HEK293 (cell line): ENCODE results near the gene IRGM.
"Not testable (repeated sequence)": the region's sequence is repeated elsewhere in the genome, so short reads cannot be mapped to it uniquely, and the experiment has no call there.

Experiments used
- CTCF ChIA-PET: fragments of 350-600 bp; formaldehyde crosslinking; extraction: SDS; loops from one replicate; lab custom pipeline; 2021; ENCODE audit warnings: antibody characterized with exemption; lab: Yijun Ruan, JAX
- POLR2A ChIA-PET: fragments of 300-600 bp; formaldehyde crosslinking; extraction: SDS; loops from one replicate; lab custom pipeline; 2020; ENCODE audit warnings: antibody characterized with exemption, inconsistent platforms; lab: Yijun Ruan, JAX
- H3K27ac ChIP-seq: fragments of 200-500 bp; sonication (Bioruptor generic); 2 replicates; pipeline ENCODE4 v1.5.1; 2014; ENCODE audit warnings: low read depth, low read length, control low read depth, inconsistent platforms; ENCODE audit errors: extremely low read depth
- H3K36me3 ChIP-seq, 2 experiments: fragments of 200-500 bp in 1 of 2; sonication (Bioruptor generic) in 1 of 2; 1 replicate in 1 of 2; 2 replicates in 1 of 2; pipeline ENCODE4 v1.5.1; 2014 to 2017; ENCODE audit warnings: inconsistent platforms in 2 of 2, low read length in 2 of 2; ENCODE audit not compliant: control insufficient read depth in 2 of 2, insufficient read depth in 1 of 2
- H3K4me1 ChIP-seq: fragments of 200-500 bp; sonication (Bioruptor generic); 2 replicates; pipeline ENCODE4 v1.5.1; 2014; ENCODE audit warnings: mild to moderate bottlenecking, low read length, inconsistent platforms; ENCODE audit not compliant: control insufficient read depth, insufficient read depth
- H3K4me3 ChIP-seq: 2 replicates; pipeline ENCODE4 v1.5.1; 2011; ENCODE audit warnings: low read depth, mild to moderate bottlenecking, control low read depth, low read length, moderate library complexity
- H3K9me3 ChIP-seq: fragments of 200-500 bp; sonication (Bioruptor generic); 2 replicates; pipeline ENCODE4 v1.5.1; 2014; ENCODE audit warnings: low read depth, low read length, inconsistent platforms; ENCODE audit not compliant: control insufficient read depth, insufficient read depth
- BCL11B ChIP-seq: fragments of 450-650 bp; formaldehyde crosslinking; IDR thresholded peaks from 2 replicates; pipeline ENCODE4 v1.5.1; 2016; ENCODE audit warnings: low read depth, missing biosample characterization, missing genetic modification characterization
- BCL6B ChIP-seq: fragments of 450-650 bp; formaldehyde crosslinking; IDR thresholded peaks from 2 replicates; pipeline ENCODE4 v1.5.1; 2017; ENCODE audit warnings: missing biosample characterization, missing genetic modification characterization
- GLIS1 ChIP-seq: fragments of 450-650 bp; formaldehyde crosslinking; IDR thresholded peaks from 2 replicates; pipeline ENCODE4 v1.5.1; 2016; ENCODE audit warnings: missing biosample characterization, missing genetic modification characterization
- KLF17 ChIP-seq: fragments of 450-650 bp; formaldehyde crosslinking; IDR thresholded peaks from 2 replicates; pipeline ENCODE4 v1.5.1; 2016; ENCODE audit warnings: missing biosample characterization, missing genetic modification characterization
- PBX3 ChIP-seq: sonication (generic); formaldehyde crosslinking; IDR thresholded peaks from 2 replicates; pipeline ENCODE4 v1.8.1; 2022; ENCODE audit warnings: mild to moderate bottlenecking, moderate library complexity, missing genetic modification reagents
- PRDM4 ChIP-seq: fragments of 450-650 bp; formaldehyde crosslinking; IDR thresholded peaks from 2 replicates; pipeline ENCODE4 v1.5.1; 2017; ENCODE audit warnings: missing biosample characterization, missing genetic modification characterization
- SP3 ChIP-seq: fragments of 450-650 bp; formaldehyde crosslinking; IDR thresholded peaks from 2 replicates; pipeline ENCODE4 v1.5.1; 2016; ENCODE audit warnings: missing biosample characterization, missing genetic modification characterization
- TCF7L2 ChIP-seq: IDR thresholded peaks from 2 replicates; pipeline ENCODE4 v1.6.1; 2011; ENCODE audit warnings: low read depth, mild to moderate bottlenecking, inconsistent platforms, low read length, moderate library complexity, borderline replicate concordance
- ZBTB8A ChIP-seq: fragments of 450-650 bp; formaldehyde crosslinking; IDR thresholded peaks from 2 replicates; pipeline ENCODE4 v1.5.1; 2016; ENCODE audit warnings: missing biosample characterization, missing genetic modification characterization
- ZNF202 ChIP-seq: fragments of 450-650 bp; formaldehyde crosslinking; IDR thresholded peaks from 2 replicates; pipeline ENCODE4 v1.5.1; 2016; ENCODE audit warnings: missing biosample characterization, missing genetic modification characterization, borderline replicate concordance
- ZNF211 ChIP-seq: fragments of 450-650 bp; formaldehyde crosslinking; IDR thresholded peaks from 2 replicates; pipeline ENCODE4 v1.5.1; 2016; ENCODE audit warnings: low read depth, missing biosample characterization, missing genetic modification characterization
- ZNF23 ChIP-seq: fragments of 450-650 bp; formaldehyde crosslinking; IDR thresholded peaks from 2 replicates; pipeline ENCODE4 v1.5.1; 2016; ENCODE audit warnings: missing biosample characterization, missing genetic modification characterization, borderline replicate concordance
- ZNF239 ChIP-seq: fragments of 450-650 bp; formaldehyde crosslinking; IDR thresholded peaks from 2 replicates; pipeline ENCODE4 v1.5.1; 2016; ENCODE audit warnings: missing biosample characterization, missing genetic modification characterization
- ZNF335 ChIP-seq: fragments of 450-650 bp; formaldehyde crosslinking; conservative IDR thresholded peaks from 2 replicates; pipeline ENCODE4 v1.5.1; 2016; ENCODE audit warnings: missing biosample characterization, missing genetic modification characterization
- ZNF341 ChIP-seq: fragments of 450-650 bp; formaldehyde crosslinking; IDR thresholded peaks from 2 replicates; pipeline ENCODE4; 2016; ENCODE audit warnings: low read depth, missing biosample characterization, missing genetic modification characterization
- ZNF433 ChIP-seq: fragments of 450-650 bp; formaldehyde crosslinking; IDR thresholded peaks from 2 replicates; pipeline ENCODE4 v1.5.1; 2016; ENCODE audit warnings: missing biosample characterization, missing genetic modification characterization, low read depth
- ZNF548 ChIP-seq: fragments of 450-650 bp; formaldehyde crosslinking; IDR thresholded peaks from 2 replicates; pipeline ENCODE4 v1.5.1; 2016; ENCODE audit warnings: missing biosample characterization, missing genetic modification characterization
- ZNF555 ChIP-seq: fragments of 450-650 bp; formaldehyde crosslinking; conservative IDR thresholded peaks from 2 replicates; pipeline ENCODE4 v1.5.1; 2017; ENCODE audit warnings: missing biosample characterization, mild to moderate bottlenecking, missing genetic modification characterization, inconsistent platforms
- ZNF624 ChIP-seq: fragments of 450-650 bp; formaldehyde crosslinking; IDR thresholded peaks from 2 replicates; pipeline ENCODE4 v1.5.1; 2017; ENCODE audit warnings: missing biosample characterization, missing genetic modification characterization
- ZNF639 ChIP-seq: fragments of 450-650 bp; formaldehyde crosslinking; IDR thresholded peaks from 2 replicates; pipeline ENCODE4 v1.5.1; 2016; ENCODE audit warnings: missing biosample characterization, missing genetic modification characterization
- ZNF701 ChIP-seq: fragments of 450-650 bp; formaldehyde crosslinking; IDR thresholded peaks from 2 replicates; pipeline ENCODE4 v1.5.1; 2016; ENCODE audit warnings: missing biosample characterization, missing genetic modification characterization
- ZNF843 ChIP-seq: fragments of 450-650 bp; formaldehyde crosslinking; IDR thresholded peaks from 2 replicates; pipeline ENCODE4 v1.5.1; 2016; ENCODE audit warnings: missing biosample characterization, missing genetic modification characterization
- TF ChIP-seq, protein P1 (sequence below): fragments of 450-650 bp; formaldehyde crosslinking; IDR thresholded peaks from 2 replicates; pipeline ENCODE4 v1.5.1; 2017; ENCODE audit warnings: missing biosample characterization, missing genetic modification characterization

IRGM gene

DNA sequence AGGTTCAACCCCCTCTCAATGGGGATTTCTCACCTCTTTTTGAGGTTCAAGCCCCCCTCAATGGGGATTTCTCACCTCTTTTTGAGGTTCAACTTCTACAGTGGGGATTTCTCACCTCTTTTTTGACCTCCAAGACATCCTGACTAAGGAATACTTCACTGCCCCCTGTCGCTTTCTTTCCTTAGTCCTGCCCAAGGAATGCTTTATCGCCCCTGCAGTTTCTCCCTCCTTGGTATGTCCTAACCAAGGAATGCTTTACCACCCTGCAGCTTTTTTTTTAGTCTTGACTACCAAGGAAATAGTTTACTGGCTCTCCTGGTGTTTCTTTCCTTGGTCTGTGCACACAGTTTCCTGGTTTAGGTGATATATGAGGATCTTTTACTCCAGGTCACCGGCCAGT, 9.6 kb upstream of the IRGM start (continued):
- TF ChIP-seq ZNF335 (no peak), GLIS1 (tag by site-specific recombination) (no peak), ZNF555 (tag by site-specific recombination) (no peak), ZNF239 (no peak), PBX3 (CRISPR knock-in tag) (no peak), ZNF624 (tag by site-specific recombination) (no peak), ZNF639 (tag by site-specific recombination) (no peak), TCF7L2 (no peak)
- TF ChIP-seq, protein P1, sequence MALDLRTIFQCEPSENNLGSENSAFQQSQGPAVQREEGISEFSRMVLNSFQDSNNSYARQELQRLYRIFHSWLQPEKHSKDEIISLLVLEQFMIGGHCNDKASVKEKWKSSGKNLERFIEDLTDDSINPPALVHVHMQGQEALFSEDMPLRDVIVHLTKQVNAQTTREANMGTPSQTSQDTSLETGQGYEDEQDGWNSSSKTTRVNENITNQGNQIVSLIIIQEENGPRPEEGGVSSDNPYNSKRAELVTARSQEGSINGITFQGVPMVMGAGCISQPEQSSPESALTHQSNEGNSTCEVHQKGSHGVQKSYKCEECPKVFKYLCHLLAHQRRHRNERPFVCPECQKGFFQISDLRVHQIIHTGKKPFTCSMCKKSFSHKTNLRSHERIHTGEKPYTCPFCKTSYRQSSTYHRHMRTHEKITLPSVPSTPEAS (tag by site-specific recombination): no peak

DNA sequence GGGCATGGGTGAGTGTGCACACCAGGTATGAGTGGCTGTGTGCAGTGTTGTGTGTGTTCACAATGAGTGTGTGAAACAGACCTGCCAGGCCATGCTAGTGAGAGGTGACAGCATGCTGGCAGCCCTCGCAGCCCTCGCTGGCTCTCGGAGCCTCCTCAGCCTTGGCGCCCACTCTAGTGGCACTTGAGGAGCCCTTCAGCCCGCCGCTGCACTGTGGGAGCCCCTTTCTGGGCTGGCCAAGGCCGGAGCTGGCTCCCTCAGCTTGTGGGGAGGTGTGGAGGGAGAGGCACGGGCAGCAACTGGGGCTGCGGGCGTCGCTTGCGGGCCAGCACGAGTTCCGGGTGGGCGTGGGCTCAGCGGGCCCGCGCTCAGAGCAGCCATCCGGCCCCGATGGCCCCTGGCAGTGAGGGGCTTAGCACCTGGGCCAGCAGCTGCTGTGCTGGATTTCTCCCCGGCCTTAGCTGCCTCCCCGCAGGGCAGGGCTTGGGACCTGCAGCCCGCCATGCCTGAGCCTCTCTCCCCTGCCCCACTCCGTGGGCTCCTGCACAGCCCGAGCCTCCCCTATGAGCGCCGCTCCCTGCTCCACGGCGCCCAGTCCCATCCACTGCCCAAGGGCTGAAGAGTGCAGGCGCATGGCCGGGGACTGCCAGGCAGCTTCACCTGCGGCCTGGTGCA, 999 bp upstream of the IRGM start:
- CTCF ChIA-PET: interaction anchor here (1.0 to 3.4 kb wide), 5 partner anchors 9 to 284 kb away, joined by 3 to 31 read pairs (median 13); partner anchors contain the start of gene RBM22
- H3K9me3 ChIP-seq, H3K27ac ChIP-seq, H3K4me1 ChIP-seq, H3K36me3 ChIP-seq, POLR2A ChIA-PET, H3K4me3 ChIP-seq: not testable (repeated sequence)
- TF ChIP-seq ZNF202 (tag by site-specific recombination): peak; percentile 32; the same call in 1 of the 2 replicates

GRCh38 chr5:150846654-150847333, 473 bp downstream of the IRGM start:
- Histone ChIP-seq H3K9me3 (no peaks in the 10 kb centered on the region), H3K4me1 (no peaks in the 10 kb centered on the region), H3K36me3 (no peaks in the 10 kb centered on the region), H3K4me3 (no peak overlapping the region), H3K27ac (no peak overlapping the region)
- CTCF ChIA-PET: interaction anchor here (0.6 to 3.4 kb wide), 25 partner anchors 13 to 683 kb away, joined by 3 to 31 read pairs (median 4); partner anchors contain the start of genes DCTN4 and RBM22
- POLR2A ChIA-PET: interaction anchor here (1.0 kb wide), 1 partner anchor 146 kb away, joined by 5 read pairs; the partner anchor contains the start of gene RBM22
- no peak for TF ChIP-seq BCL11B (tag by site-specific recombination)
- no peak for TF ChIP-seq PRDM4
- no peak for TF ChIP-seq SP3 (tag by site-specific recombination)
- TF ChIP-seq ZNF701 (tag by site-specific recombination): no peak
- no peak for TF ChIP-seq ZNF211
- no peak for TF ChIP-seq ZNF341 (tag by site-specific recombination)
- no peak for TF ChIP-seq KLF17 (tag by site-specific recombination)
- no peak for TF ChIP-seq ZNF433 (tag by site-specific recombination)
- no peak for TF ChIP-seq ZNF843
- no peak for TF ChIP-seq ZNF624 (tag by site-specific recombination)
- TF ChIP-seq ZNF548 (tag by site-specific recombination): no peak
- no peak for TF ChIP-seq ZNF23
- TF ChIP-seq ZBTB8A (tag by site-specific recombination): no peak
- TF ChIP-seq BCL6B: no peak
